ENCODE data around the gene KLHL29. TPM values are rescaled to one million over a fixed set of nuclear protein-coding genes. Genes with fewer than 3 reads are reported as not detected.

The KLHL29 gene
- total and polyA plus RNA-seq, 2 experiments from 2014 or later, result 1.5 to 6.5 TPM

GRCh38 chr2:23401427-23402204 lies 16.6 kb downstream of the KLHL29 start (continued):
- TF ChIP-seq ZNF462 (CRISPR knock-in tag; IDR thresholded peaks at IDR 0.05) (no peak), CREB1 (CRISPR knock-in tag; IDR thresholded peaks at IDR 0.05; ENCODE audit: low read depth) (no peak), NANOG (IDR thresholded peaks at IDR 0.05; ENCODE audit: borderline replicate concordance) (no peak), EZH2 (IDR thresholded peaks at IDR 0.05; ENCODE audit: low read depth, unreplicated experiment) (no peak), EZH2phosphoT487 (IDR thresholded peaks at IDR 0.05; ENCODE audit: unreplicated experiment) (no peak), POLR2AphosphoS5 (IDR thresholded peaks at IDR 0.05; ENCODE audit: low read depth) (no peak), STAT1 (IDR thresholded peaks at IDR 0.05; ENCODE audit: unreplicated experiment) (no peak), JUNB (IDR thresholded peaks at IDR 0.05; ENCODE audit: unreplicated experiment) (no peak)
- TF ChIP-seq, protein P1, sequence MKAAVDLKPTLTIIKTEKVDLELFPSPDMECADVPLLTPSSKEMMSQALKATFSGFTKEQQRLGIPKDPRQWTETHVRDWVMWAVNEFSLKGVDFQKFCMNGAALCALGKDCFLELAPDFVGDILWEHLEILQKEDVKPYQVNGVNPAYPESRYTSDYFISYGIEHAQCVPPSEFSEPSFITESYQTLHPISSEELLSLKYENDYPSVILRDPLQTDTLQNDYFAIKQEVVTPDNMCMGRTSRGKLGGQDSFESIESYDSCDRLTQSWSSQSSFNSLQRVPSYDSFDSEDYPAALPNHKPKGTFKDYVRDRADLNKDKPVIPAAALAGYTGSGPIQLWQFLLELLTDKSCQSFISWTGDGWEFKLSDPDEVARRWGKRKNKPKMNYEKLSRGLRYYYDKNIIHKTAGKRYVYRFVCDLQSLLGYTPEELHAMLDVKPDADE (IDR thresholded peaks at IDR 0.05), result no peak
